Stimulated activated CD8-positive, alpha-beta memory T cell treated with anti-CD3 and anti-CD28 coated beads, Interleukin-7, amount 100 ng/mL, for 4 hours (primary cell): ENCODE measurements around the gene UFD1.

Experiments
- DNase-seq, 2 donors: peaks; one replicate each; pipeline ENCODE4 v3.0.0-alpha.2; 2020; ENCODE audit warnings: low read depth in 2 of 2

UFD1 gene

GRCh38 chr22:19516378-19517170 is 37.6 kb upstream of the UFD1 start:
- DNase-seq: no peak

DNA sequence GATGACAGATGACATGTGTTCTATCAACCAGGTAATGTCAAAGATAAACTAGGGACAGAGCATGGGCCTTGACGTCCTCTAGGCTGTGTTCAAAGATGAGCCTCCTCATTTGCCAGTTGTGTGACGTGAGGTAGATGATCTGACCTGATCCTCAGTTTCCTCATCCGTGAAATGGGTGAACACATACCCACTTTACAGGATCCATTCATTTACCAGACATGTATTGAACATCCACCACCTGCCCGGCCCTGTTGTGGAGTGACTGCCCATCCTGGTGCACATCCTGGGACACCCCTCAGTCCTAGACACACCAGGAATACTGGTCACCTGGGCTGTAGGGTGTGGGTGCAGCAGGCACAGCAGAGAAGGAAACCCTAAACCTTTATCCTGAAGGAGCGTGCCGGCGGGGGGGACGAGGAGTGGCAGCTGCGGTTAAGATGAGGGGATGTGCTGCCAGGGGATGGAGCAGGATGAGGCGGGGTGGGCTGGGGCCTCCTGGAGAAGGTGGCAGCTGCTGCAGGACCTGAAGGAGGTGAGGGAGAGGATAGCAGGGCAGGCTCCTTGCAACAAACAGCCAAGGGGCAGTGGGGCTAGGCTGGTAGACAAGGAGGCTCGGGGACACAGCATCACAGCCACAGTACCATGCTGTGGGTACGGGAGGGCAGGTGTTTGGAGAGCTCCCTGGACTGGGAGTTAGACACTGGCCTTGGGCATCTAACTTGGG is 36.8 kb upstream of the UFD1 start:
- no peak for DNase-seq

GRCh38 chr22:19514831-19515565 is 36.0 kb upstream of the UFD1 start:
- DNase-seq: no peak

DNA sequence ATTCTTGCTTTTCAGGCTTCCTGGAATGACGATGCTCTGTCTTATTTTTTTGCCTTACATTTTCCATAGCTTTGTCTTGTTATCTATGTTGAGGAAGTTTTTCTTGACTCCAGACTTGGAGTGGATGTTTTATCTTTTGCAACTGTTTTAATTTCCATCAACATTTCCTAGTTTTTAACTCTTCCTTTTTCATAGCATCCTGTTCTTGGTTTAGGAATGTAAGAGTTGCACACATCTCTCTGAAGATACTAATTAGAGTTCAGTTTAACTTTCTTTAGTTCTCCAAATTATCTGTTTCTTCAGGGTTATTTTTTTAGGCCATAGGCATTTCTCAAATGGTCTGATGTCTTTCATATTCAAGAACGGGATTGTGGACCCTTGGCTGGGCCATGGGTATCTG is 34.8 kb upstream of the UFD1 start:
- no peak for DNase-seq

DNA sequence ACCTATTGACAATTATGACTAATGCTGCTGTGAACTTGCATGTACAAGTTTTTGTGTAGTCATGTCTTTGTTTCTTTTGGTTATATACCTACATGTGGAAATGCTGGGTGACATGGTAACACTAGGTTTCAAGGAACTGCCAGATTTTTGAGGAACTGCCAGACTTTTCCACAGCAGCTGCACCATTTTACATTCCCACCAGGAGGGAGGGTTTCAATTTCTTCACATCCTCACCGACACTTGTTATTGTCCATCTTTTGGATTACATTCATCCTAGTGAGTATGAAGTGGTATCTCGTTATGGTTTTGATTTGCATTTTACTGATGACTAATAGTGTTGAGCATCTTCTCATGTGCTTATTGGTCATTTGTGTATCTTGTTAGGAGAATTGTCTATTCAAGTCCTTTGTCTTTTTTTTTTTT is 31.9 kb upstream of the UFD1 start:
- no peak for DNase-seq

- no peak for DNase-seq
Measured at GRCh38 chr22:19509923-19510322, 30.9 kb upstream of the UFD1 start.

GRCh38 chr22:19509191-19509590 is 30.2 kb upstream of the UFD1 start:
- no peak for DNase-seq

- DNase-seq: no peak
Measured at GRCh38 chr22:19508024-19508776, 29.2 kb upstream of the UFD1 start.

- DNase-seq: no peak
Measured at GRCh38 chr22:19507534-19507861, 28.5 kb upstream of the UFD1 start.

DNA sequence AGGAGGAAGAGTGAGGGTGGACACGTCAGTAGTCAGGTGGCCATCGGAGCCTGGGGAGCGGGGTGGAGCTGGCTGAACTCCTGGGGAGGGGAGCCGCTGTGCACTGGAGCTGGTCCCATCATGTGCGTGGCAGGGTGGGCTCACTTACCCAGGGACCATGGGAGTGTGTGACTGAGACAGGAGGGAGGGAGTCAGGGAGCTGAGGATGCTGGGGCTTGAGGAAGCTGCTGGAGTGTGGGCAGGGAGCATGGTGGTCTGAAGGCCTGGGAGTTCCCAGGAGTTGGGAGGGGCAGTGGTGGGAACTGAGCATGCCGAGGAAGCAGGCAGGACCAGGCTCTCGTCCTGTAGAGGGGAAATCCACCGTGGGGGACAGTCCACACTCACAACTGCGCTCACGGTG is 27.2 kb upstream of the UFD1 start:
- DNase-seq: no peak

DNA sequence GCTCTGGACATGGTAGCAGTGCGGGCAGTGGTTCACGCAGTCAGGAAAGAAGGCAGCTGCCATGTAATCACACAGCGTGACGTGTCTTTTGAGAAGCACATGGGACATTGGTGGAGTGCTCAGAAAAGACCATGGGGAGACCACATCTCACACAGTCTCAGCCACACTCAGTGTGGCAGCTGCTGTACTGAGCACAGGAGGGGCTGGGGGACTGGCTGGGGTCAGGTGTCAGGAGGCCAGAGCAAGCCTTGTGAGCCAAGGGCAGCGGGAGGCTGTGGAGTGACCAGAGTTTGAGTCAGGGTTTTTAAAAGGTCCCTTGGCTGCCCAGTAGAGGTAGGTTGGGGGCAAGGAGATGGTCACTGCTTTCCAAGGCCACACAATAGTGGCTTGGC is 26.7 kb upstream of the UFD1 start:
- DNase-seq: no peak

GRCh38 chr22:19504900-19505734 is 26.1 kb upstream of the UFD1 start:
- DNase-seq: no peak

DNA sequence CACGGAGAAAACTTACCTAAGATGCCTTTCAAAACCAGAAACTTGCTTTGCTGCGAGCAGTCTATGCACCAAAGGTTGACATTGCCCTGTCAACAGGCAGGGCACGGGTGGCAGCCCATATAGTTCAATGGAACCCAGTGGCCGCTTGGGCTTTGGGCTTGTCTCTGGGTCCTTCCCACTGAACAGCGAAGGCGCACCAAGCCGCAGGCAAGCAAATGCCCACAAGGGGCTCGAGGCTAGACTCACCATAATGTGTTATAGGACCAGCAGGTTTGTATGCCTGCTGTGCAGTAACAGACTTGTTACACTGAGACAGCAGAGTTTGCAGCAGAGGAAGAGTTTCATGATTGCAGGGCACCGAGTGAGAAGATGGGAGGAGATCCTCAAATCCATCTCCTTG is 24.9 kb upstream of the UFD1 start:
- no peak for DNase-seq

DNA sequence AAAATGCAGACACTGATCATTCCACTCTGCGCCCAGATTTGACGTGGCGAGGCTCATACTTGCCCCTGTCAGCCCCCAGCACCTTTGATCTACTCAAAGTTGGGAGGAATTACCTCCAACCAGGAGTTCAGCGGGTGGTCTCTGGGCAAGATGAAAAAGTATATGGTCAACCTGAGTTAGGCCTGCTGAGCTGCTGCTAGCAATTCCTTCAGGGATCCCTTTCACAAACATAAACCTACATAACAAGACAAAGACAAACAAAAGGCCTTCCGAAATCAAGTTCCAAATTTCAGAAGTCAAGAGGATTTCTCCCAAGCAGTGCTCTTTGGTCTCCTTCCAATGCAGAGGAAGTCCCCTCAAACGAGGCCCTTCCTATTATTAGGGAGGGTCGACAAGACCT is 24.4 kb upstream of the UFD1 start:
- DNase-seq: no peak

GRCh38 chr22:19501897-19502447 is 23.0 kb upstream of the UFD1 start:
- no peak for DNase-seq

- no peak for DNase-seq
Measured at GRCh38 chr22:19499880-19500242, 20.9 kb upstream of the UFD1 start.

DNA sequence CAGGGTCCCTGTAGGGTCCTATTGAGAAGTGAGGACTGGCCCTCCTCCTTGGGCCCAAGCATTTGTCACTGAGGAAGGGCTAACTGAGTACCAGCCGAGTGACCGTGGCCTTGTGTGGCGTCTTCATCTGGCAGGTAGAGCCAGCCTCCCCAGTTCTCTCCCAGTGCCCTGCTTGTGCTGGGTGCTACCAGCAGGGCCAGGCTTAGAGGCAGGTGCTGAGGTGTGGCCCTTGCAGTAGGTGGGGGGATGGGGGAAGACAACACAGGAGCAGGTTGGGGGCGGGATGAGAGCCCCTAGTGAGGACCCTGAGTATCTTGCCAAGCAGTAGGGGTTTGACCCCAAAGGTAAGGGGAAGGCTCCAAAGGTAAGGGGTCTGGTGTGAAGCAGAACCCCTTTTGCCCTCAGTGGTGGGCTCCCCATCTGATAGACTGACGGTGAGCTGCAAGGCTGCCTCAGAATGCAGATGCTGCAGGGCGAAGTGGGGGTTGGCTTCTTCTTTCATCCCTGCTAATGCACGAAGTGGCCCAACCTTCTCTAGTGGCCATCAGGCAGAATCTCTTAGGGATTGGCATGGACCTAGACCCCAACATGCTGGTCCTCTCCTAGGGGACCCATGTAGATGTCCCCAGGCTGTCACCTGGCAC is 20.4 kb upstream of the UFD1 start:
- DNase-seq: no peak

DNA sequence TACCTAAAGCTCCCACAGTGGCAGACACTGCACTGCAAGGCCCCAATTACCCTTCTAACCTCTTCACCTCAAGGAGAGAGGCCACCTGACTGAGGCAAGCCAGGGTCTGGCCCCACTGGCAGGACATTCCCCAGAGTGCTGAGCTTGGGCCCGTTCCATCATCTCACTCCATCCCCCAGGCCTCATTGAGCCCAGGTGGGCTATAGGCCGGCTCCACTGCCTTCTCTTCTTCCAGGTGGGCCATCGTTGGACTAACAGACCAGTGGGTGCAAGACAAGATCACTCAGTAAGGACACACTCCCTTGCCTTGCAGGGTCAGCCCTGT is 19.8 kb upstream of the UFD1 start:
- no peak for DNase-seq

- no peak for DNase-seq
Measured at GRCh38 chr22:19498154-19498865, 19.3 kb upstream of the UFD1 start.

DNA sequence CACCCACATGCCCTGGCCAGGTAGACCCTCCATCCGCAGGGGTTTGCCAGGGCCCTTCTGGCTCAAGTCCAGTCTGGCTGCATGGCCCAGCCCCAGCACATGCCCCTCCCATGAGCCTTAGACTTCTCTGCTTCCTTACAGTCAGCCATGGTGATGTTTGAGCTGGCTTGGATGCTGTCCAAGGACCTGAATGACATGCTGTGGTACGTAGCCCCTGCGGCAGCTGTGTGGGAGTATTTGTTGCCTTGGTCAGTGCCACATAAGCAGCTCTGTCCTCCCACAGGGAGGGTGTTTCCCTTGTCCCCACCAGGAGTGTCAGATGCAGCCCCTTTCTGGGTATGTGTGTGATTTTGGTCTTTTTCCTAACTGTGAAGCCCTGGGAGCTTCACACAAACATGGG is 18.3 kb upstream of the UFD1 start:
- no peak for DNase-seq
